OCI-LY1 (cell line): ENCODE measurements around the gene SLC22A4.

Experiments used
- H2AFZ ChIP-seq: fragments of 200-600 bp; sonication (generic), shearing (Covaris generic); 2 replicates; pipeline ENCODE4 v1.6.0; 2014; ENCODE audit warnings: antibody characterized with exemption, mild to moderate bottlenecking, low read length
- H3F3A ChIP-seq: fragments of 200-600 bp; sonication (generic), shearing (Covaris generic); 2 replicates; pipeline ENCODE4 v1.6.0; 2014; ENCODE audit warnings: mild to moderate bottlenecking, antibody characterized with exemption, low read length, moderate library complexity; ENCODE audit not compliant: insufficient read depth
- H3K27ac ChIP-seq: fragments of 200-600 bp; sonication (generic); 2 replicates; pipeline ENCODE4 v1.5.1; 2014; ENCODE audit warnings: low read length, mixed run types, mild to moderate bottlenecking, low read depth; ENCODE audit not compliant: poor library complexity, severe bottlenecking
- H3K27me3 ChIP-seq: fragments of 200-600 bp; sonication (generic); 2 replicates; pipeline ENCODE4 v1.6.0; 2014; ENCODE audit warnings: antibody characterized with exemption, mild to moderate bottlenecking, low read length, moderate library complexity; ENCODE audit not compliant: insufficient read depth
- H3K36me3 ChIP-seq: fragments of 200-600 bp; sonication (generic); 2 replicates; pipeline ENCODE4 v1.6.1; 2014; ENCODE audit warnings: mild to moderate bottlenecking, antibody characterized with exemption, low read length, moderate library complexity, mixed read lengths; ENCODE audit not compliant: insufficient read depth
- H3K4me1 ChIP-seq: fragments of 200-600 bp; sonication (generic); 2 replicates; pipeline ENCODE4 v1.5.1; 2014; ENCODE audit warnings: mild to moderate bottlenecking, low read length, moderate library complexity; ENCODE audit not compliant: insufficient read depth, severe bottlenecking
- H3K4me2 ChIP-seq: fragments of 200-600 bp; sonication (generic), shearing (Covaris generic); 2 replicates; pipeline ENCODE4 v1.6.1; 2014; ENCODE audit warnings: low read length
- H3K4me3 ChIP-seq: fragments of 200-600 bp; sonication (generic); 2 replicates; pipeline ENCODE4 v1.5.1; 2014; ENCODE audit warnings: low read length, low read depth, mild to moderate bottlenecking, mixed read lengths; ENCODE audit not compliant: poor library complexity, severe bottlenecking
- H3K79me2 ChIP-seq: fragments of 200-600 bp; shearing (Covaris generic); 2 replicates; pipeline ENCODE4 v1.6.1; 2016; ENCODE audit warnings: mixed run types, low read length, mixed read lengths; ENCODE audit not compliant: insufficient read depth
- H3K9ac ChIP-seq: fragments of 200-600 bp; sonication (generic), shearing (Covaris generic); 2 replicates; pipeline ENCODE4 v1.6.1; 2014; ENCODE audit warnings: mild to moderate bottlenecking, low read length, mixed read lengths
- H3K9me2 ChIP-seq: fragments of 200-600 bp; sonication (generic), shearing (Covaris generic); 2 replicates; pipeline ENCODE4 v1.6.1; 2014; ENCODE audit warnings: low read depth, mild to moderate bottlenecking, low read length, mixed read lengths
- H3K9me3 ChIP-seq: fragments of 200-600 bp; shearing (Covaris generic); 2 replicates; pipeline ENCODE4 v1.6.1; 2014; ENCODE audit warnings: low read length, mixed read lengths
- H4K20me1 ChIP-seq: fragments of 200-600 bp; sonication (generic), shearing (Covaris generic); 2 replicates; pipeline ENCODE4 v1.6.0; 2016; ENCODE audit warnings: mild to moderate bottlenecking, low read length; ENCODE audit not compliant: insufficient read depth
- EZH2 ChIP-seq: fragments of 200-600 bp; sonication (generic), shearing (Covaris generic); IDR thresholded peaks from 2 replicates; pipeline ENCODE4 v1.8.0; 2017; ENCODE audit warnings: borderline replicate concordance, mixed run types, mild to moderate bottlenecking, antibody characterized with exemption, low read length, moderate library complexity, mixed read lengths
- TF ChIP-seq, protein P1 (sequence below): fragments of 200-600 bp; sonication (generic), shearing (Covaris generic); IDR thresholded peaks from 2 replicates; pipeline ENCODE4 v1.5.1; 2017; ENCODE audit warnings: mild to moderate bottlenecking, antibody characterized with exemption, low read length, moderate library complexity, mixed read lengths

The SLC22A4 gene

DNA sequence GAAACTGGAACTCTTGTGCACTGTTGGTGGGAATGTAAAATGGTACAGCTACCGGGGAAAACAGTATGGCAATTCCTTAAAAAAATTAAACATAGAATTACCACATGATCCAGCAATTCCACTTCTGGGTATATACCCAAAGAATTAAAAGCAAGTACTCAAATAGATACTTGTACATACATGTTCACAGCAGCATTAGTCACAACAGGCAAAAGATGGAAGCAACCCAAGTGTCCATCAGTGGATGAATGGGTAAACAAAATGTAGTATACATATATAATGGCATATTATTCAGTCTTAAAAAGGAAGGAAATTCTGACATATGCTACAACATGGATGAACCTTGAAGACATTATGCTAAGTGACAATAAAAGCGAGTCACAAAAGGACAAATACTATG lies 67.9 kb downstream of the SLC22A4 start:
- TF ChIP-seq, protein P1, sequence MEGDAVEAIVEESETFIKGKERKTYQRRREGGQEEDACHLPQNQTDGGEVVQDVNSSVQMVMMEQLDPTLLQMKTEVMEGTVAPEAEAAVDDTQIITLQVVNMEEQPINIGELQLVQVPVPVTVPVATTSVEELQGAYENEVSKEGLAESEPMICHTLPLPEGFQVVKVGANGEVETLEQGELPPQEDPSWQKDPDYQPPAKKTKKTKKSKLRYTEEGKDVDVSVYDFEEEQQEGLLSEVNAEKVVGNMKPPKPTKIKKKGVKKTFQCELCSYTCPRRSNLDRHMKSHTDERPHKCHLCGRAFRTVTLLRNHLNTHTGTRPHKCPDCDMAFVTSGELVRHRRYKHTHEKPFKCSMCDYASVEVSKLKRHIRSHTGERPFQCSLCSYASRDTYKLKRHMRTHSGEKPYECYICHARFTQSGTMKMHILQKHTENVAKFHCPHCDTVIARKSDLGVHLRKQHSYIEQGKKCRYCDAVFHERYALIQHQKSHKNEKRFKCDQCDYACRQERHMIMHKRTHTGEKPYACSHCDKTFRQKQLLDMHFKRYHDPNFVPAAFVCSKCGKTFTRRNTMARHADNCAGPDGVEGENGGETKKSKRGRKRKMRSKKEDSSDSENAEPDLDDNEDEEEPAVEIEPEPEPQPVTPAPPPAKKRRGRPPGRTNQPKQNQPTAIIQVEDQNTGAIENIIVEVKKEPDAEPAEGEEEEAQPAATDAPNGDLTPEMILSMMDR, result no peak
- no peak for TF ChIP-seq EZH2
- no peaks in the 10 kb centered on the region for H3K36me3 ChIP-seq
- H3K4me1 ChIP-seq, result peaks cover 9% of the 10 kb centered on the region
- no peaks in the 10 kb centered on the region for H3K27me3 ChIP-seq
- H3K4me2 ChIP-seq, result no peak overlapping the region
- H3K27ac ChIP-seq, result no peak overlapping the region
- H4K20me1 ChIP-seq, result no peaks in the 10 kb centered on the region
- H3K9me3 ChIP-seq, result no peaks in the 10 kb centered on the region
- no peaks in the 10 kb centered on the region for H3K79me2 ChIP-seq
- no peaks in the 10 kb centered on the region for H3F3A ChIP-seq
- H3K4me3 ChIP-seq, result no peak overlapping the region
- H3K9ac ChIP-seq, result no peak overlapping the region
- H2AFZ ChIP-seq, result no peak overlapping the region
- no peaks in the 10 kb centered on the region for H3K9me2 ChIP-seq

DNA sequence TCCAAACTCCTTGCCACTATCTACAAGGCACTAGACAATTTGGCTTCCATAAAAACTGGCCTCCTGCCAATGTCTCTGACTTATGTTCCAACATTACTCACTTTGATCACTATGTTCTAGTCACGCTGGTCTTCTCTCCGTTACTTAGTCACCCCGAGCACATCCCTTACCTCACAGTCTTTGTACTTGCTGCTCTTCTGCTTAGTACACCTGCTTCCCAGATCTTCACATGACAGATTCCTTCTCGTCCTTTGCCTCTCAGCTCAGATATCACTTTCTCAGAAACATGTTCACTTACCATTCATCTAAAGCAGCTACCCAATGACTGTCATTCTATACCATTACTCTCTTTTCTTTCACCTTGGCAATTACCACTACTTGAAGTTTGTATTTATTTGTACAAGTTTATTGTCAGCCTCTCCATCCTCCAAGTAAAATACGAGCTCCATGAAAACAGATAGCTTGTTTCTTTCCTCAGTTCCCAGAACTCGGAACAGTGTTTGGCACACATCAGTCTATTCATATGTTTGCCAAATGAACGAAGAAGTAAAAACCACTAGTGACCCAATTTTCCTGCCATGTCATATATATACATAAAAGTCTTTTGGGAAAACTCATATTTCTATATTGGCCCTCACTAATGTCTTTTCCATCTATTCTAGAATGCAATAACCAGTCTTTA lies 69.4 kb downstream of the SLC22A4 start:
- TF ChIP-seq, protein P1, result no peak
- TF ChIP-seq EZH2, result no peak
- Histone ChIP-seq H3K9ac (no peak overlapping the region), H3K27ac (no peak overlapping the region), H3K9me3 (no peaks in the 10 kb centered on the region), H3K27me3 (no peaks in the 10 kb centered on the region), H3K79me2 (no peaks in the 10 kb centered on the region), H3F3A (no peaks in the 10 kb centered on the region), H3K4me1 (no peaks in the 10 kb centered on the region), H2AFZ (no peak overlapping the region), H3K4me3 (no peak overlapping the region), H4K20me1 (no peaks in the 10 kb centered on the region), H3K36me3 (no peaks in the 10 kb centered on the region), H3K4me2 (no peak overlapping the region), H3K9me2 (no peaks in the 10 kb centered on the region)

DNA sequence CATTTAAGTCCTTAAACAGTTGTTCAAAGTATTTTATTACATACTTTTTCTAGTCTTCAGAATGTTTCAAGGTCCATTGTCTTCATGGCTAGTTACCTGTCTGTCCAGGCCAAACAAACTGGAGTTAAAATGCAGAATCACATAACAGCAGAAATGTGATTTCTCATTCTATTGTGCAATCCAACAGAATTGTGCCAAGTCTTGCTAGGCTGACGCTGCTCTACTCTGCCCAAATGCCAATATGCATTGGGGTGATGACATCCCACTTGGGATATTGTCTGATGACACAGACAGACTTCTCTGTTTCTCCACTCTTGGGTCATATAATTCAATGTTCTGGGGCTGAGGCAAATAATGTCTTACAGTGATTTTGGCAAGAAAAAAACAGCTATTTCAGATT lies 70.1 kb downstream of the SLC22A4 start:
- H3F3A ChIP-seq, result no peaks in the 10 kb centered on the region
- H3K9ac ChIP-seq, result no peak overlapping the region
- no peak overlapping the region for H3K4me2 ChIP-seq
- H3K4me3 ChIP-seq, result no peak overlapping the region
- H3K27ac ChIP-seq, result no peak overlapping the region
- no peaks in the 10 kb centered on the region for H3K9me2 ChIP-seq
- H3K36me3 ChIP-seq, result no peaks in the 10 kb centered on the region
- H3K9me3 ChIP-seq, result no peaks in the 10 kb centered on the region
- no peak overlapping the region for H2AFZ ChIP-seq
- no peaks in the 10 kb centered on the region for H4K20me1 ChIP-seq
- H3K27me3 ChIP-seq, result no peaks in the 10 kb centered on the region
- TF ChIP-seq EZH2, result no peak
- TF ChIP-seq, protein P1, result no peak
- peaks cover 6% of the 10 kb centered on the region for H3K4me1 ChIP-seq
- H3K79me2 ChIP-seq, result no peaks in the 10 kb centered on the region
